HepG2 (cell line): ENCODE results near the gene TIMP4. TPM values are rescaled to one million over a fixed set of nuclear protein-coding genes. Genes with fewer than 3 reads are reported as not detected.

Experiments
- AGO1 ChIP-seq: fragments of 200-400 bp; formaldehyde crosslinking; IDR thresholded peaks from 2 replicates; pipeline ENCODE4 v1.6.1; 2017; ENCODE audit warnings: mild to moderate bottlenecking, low read depth, low read length, moderate library complexity; ENCODE audit not compliant: poor library complexity, severe bottlenecking
- ARID5B ChIP-seq: IDR thresholded peaks from 2 replicates; pipeline ENCODE4 v1.4.0; 2020; ENCODE audit warnings: mild to moderate bottlenecking, missing genetic modification reagents
- BCL6 ChIP-seq: IDR thresholded peaks from 2 replicates; pipeline ENCODE4 v1.6.1; 2016; ENCODE audit warnings: missing genetic modification reagents, missing compliant biosample characterization
- CEBPB ChIP-seq: IDR thresholded peaks from 2 replicates; pipeline ENCODE4 v1.6.1; 2011; ENCODE audit warnings: low read depth, low read length, improper control_type of control experiment, borderline replicate concordance
- ETV5 ChIP-seq: IDR thresholded peaks from 2 replicates; pipeline ENCODE4 v1.6.1; 2018; ENCODE audit warnings: missing biosample characterization, missing genetic modification reagents, inconsistent platforms, borderline replicate concordance
- KDM2A ChIP-seq: sonication (generic); formaldehyde crosslinking; IDR thresholded peaks from 2 replicates; pipeline ENCODE4 v1.4.0; 2020; ENCODE audit warnings: low read depth, missing genetic modification reagents, borderline replicate concordance
- KLF16 ChIP-seq, 2 experiments: sonication (generic) in 1 of 2; formaldehyde crosslinking in 1 of 2; IDR thresholded peaks; 2 replicates each; pipeline versions ENCODE4 v1.6.1 to v1.8.0; 2016 to 2023; ENCODE audit warnings: missing genetic modification reagents in 2 of 2, missing compliant biosample characterization in 1 of 2
- TFAP4 ChIP-seq: sonication (generic); IDR thresholded peaks from 2 replicates; pipeline ENCODE4 v1.6.1; 2016; ENCODE audit warnings: low read depth, borderline replicate concordance
- ZNF143 ChIP-seq: sonication (generic); formaldehyde crosslinking; IDR thresholded peaks from 2 replicates; pipeline ENCODE4 v1.4.0; 2020; ENCODE audit warnings: missing genetic modification reagents
- ZNF782 ChIP-seq: sonication (generic); formaldehyde crosslinking; IDR thresholded peaks from 2 replicates; pipeline ENCODE4 v1.4.0; 2020; ENCODE audit warnings: missing genetic modification reagents, mild to moderate bottlenecking, borderline replicate concordance
- polyA plus RNA-seq, 8 experiments: library from polyadenylated mRNA; depleted of rRNA in 3 of 8; stranded (reverse) in 7 of 8; unstranded in 1 of 8; fragments of >200 nt; fragmentation: Illumina TruSeq in 4 of 8; extraction: Trizol in 4 of 8; gene quantifications; 2 replicates each; pipeline versions ENCODE4 v1.2.1 to v1.2.3, GENCODE V29; 2011 to 2016; ENCODE audit warnings: low read depth in 4 of 8, missing spikeins in 1 of 8, mixed read lengths in 1 of 8; ENCODE audit not compliant: insufficient read depth in 1 of 8
- total RNA-seq, 5 experiments: library from RNA; depleted of rRNA; stranded (reverse); fragments of >200 nt; fragmentation: Illumina TruSeq; extraction: Trizol; gene quantifications; 2 replicates each; pipeline ENCODE4 v1.2.3, GENCODE V29; 2016; ENCODE audit warnings: low read depth in 1 of 5

TIMP4 gene
- total and polyA plus RNA-seq, 2 of the 13 experiments (the other 11 are each of a cell fraction or from before 2014, with no cell fraction given), result 0.05 to 0.07 TPM

GRCh38 chr3:12135029-12135657, 23.6 kb downstream of the TIMP4 start (continued):
- TF ChIP-seq ARID5B (CRISPR knock-in tag), result 0 out of 2 replicates have a peak, but pooled peaks have one; percentile 7
- no peak for TF ChIP-seq ZNF143 (CRISPR knock-in tag)
- TF ChIP-seq TFAP4, result peak; percentile 30; the same call in 1 of the 2 replicates
- no peak for TF ChIP-seq BCL6 (CRISPR knock-in tag)
- TF ChIP-seq CEBPB, result no peak
- 0 out of 2 replicates have a peak, but pooled peaks have one; percentile 27 for TF ChIP-seq KDM2A (CRISPR knock-in tag)
- peak; percentile 91 for TF ChIP-seq ETV5 (CRISPR knock-in tag)
- no peak for TF ChIP-seq KLF16 (CRISPR knock-in tag; IDR thresholded peaks at IDR 0.05)
- no peak for TF ChIP-seq AGO1
- no peak for TF ChIP-seq ZNF782 (CRISPR knock-in tag)
